Stomach (tissue), 4 donors: ENCODE results near the gene SCAF4.

Source experiments
- EP300 ChIP-seq: sonication (generic); formaldehyde crosslinking; IDR thresholded peaks from one replicate; pipeline ENCODE4 v1.6.1; 2017; ENCODE audit warnings: antibody characterized with exemption
- POLR2AphosphoS5 ChIP-seq, 3 donors: sonication (generic); formaldehyde crosslinking; IDR thresholded peaks; one replicate each; pipeline ENCODE4 v1.6.1; 2016; ENCODE audit warnings: antibody characterized with exemption in 3 of 3
- TF ChIP-seq, protein P1 (sequence below), 7 experiments: fragments of 450-650 bp in 4 of 7; fragments of 200-600 bp in 3 of 7; sonication (generic) in 3 of 7; IDR thresholded peaks; one replicate each; pipeline ENCODE4 v1.5.1; 2016 to 2019; ENCODE audit warnings: antibody characterized with exemption in 7 of 7, control low read depth in 2 of 7, mild to moderate bottlenecking in 1 of 7

DNA sequence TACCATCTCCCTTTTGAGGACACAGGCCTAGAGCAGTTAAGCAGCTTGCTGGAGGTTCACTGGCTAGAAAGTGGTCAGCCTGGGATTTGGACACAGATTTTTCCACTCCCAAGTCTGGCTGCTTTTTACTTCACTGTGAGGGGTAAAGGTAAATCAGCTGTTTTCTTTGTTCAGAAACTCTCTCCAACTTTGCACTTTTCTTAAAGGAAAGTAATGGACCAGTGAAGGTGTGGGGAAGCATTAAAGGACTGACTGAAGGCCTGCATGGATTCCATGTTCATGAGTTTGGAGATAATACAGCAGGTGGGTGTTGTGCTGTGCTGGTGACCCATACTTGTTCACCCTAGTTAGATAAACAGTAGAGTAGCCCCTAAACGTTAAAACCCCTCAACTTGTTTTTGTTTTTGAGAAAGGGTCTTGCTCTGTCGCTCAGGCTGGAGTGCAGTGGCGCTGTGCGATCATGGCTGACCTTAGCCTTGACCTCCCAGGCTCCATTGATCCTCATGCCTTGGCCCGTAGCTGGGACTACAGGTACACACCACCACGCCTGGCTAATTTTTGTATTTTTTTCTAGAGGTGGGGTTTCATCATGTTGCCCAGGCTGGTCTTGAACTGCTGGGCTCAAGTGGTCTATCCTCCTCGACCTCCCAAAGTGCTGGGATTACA is 68.2 kb downstream of the SCAF4 start:
- no peak for TF ChIP-seq EP300
- TF ChIP-seq, protein P1, sequence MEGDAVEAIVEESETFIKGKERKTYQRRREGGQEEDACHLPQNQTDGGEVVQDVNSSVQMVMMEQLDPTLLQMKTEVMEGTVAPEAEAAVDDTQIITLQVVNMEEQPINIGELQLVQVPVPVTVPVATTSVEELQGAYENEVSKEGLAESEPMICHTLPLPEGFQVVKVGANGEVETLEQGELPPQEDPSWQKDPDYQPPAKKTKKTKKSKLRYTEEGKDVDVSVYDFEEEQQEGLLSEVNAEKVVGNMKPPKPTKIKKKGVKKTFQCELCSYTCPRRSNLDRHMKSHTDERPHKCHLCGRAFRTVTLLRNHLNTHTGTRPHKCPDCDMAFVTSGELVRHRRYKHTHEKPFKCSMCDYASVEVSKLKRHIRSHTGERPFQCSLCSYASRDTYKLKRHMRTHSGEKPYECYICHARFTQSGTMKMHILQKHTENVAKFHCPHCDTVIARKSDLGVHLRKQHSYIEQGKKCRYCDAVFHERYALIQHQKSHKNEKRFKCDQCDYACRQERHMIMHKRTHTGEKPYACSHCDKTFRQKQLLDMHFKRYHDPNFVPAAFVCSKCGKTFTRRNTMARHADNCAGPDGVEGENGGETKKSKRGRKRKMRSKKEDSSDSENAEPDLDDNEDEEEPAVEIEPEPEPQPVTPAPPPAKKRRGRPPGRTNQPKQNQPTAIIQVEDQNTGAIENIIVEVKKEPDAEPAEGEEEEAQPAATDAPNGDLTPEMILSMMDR (IDR thresholded peaks at IDR 0.05), result no peak
- TF ChIP-seq POLR2AphosphoS5 (IDR thresholded peaks at IDR 0.05), result no peak
